OCI-LY3 (cell line): ENCODE results near the gene PITPNC1.

Source experiments
- CTCF ChIP-seq: fragments of 200-600, 300-600 bp; sonication (generic); IDR thresholded peaks from 2 replicates; pipeline ENCODE4 v1.5.1; 2014; ENCODE audit warnings: antibody characterized with exemption, low read length, low read depth
- EZH2phosphoT487 ChIP-seq: fragments of 200-600 bp; shearing (Covaris generic); IDR thresholded peaks from 2 replicates; pipeline ENCODE4 v1.6.1; 2018; ENCODE audit warnings: antibody characterized with exemption, mixed run types, low read depth

GRCh38 chr17:67362173-67362572 is 14.9 kb upstream of the PITPNC1 start:
- TF ChIP-seq CTCF (no peak), EZH2phosphoT487 (no peak)
